Measurements from ENCODE around the gene FLRT2.

Gene FLRT2

GRCh38 chr14:85596562-85596961 is 66.6 kb downstream of the FLRT2 start:
- no peak for DNase-seq (ENCODE audit: low spot score)

GRCh38 chr14:85597701-85598100 is 67.8 kb downstream of the FLRT2 start:
- no peak for DNase-seq (ENCODE audit: low spot score)

GRCh38 chr14:85599939-85600338 is 70.0 kb downstream of the FLRT2 start:
- DNase-seq (ENCODE audit: low spot score), result no peak

GRCh38 chr14:85601246-85601645 is 71.3 kb downstream of the FLRT2 start:
- DNase-seq (ENCODE audit: low spot score), result no peak

GRCh38 chr14:85601690-85602089 is 71.7 kb downstream of the FLRT2 start:
- no peak for DNase-seq (ENCODE audit: low spot score)

- DNase-seq (ENCODE audit: low spot score), result no peak
These were observed 72.4 kb downstream of the FLRT2 start for GRCh38 chr14:85602345-85602744.

- DNase-seq (ENCODE audit: low spot score), result no peak
These were observed 74.1 kb downstream of the FLRT2 start for GRCh38 chr14:85604021-85604420.

GRCh38 chr14:85604714-85605113 is 74.8 kb downstream of the FLRT2 start:
- no peak for DNase-seq (ENCODE audit: low spot score)

GRCh38 chr14:85607651-85608081 is 77.7 kb downstream of the FLRT2 start:
- DNase-seq (ENCODE audit: low spot score), result no peak

- no peak for DNase-seq (ENCODE audit: low spot score)
These were observed 83.6 kb downstream of the FLRT2 start for GRCh38 chr14:85613496-85613895.

GRCh38 chr14:85616386-85616885 is 86.5 kb downstream of the FLRT2 start:
- no peak for DNase-seq (ENCODE audit: low spot score)

- no peak for DNase-seq (ENCODE audit: low spot score)
These were observed 86.9 kb downstream of the FLRT2 start for GRCh38 chr14:85616886-85617285.

- DNase-seq (ENCODE audit: low spot score), result no peak
These were observed 87.8 kb downstream of the FLRT2 start for GRCh38 chr14:85617791-85618190.

- DNase-seq (ENCODE audit: low spot score), result no peak
These were observed 88.4 kb downstream of the FLRT2 start for GRCh38 chr14:85618390-85618789.

GRCh38 chr14:85618978-85619377 is 89.0 kb downstream of the FLRT2 start:
- DNase-seq (ENCODE audit: low spot score), result no peak

- DNase-seq (ENCODE audit: low spot score), result no peak
These were observed 89.9 kb downstream of the FLRT2 start for GRCh38 chr14:85619851-85620250.

GRCh38 chr14:85620947-85621346 is 91.0 kb downstream of the FLRT2 start:
- no peak for DNase-seq (ENCODE audit: low spot score)

GRCh38 chr14:85622106-85622505 is 92.2 kb downstream of the FLRT2 start:
- no peak for DNase-seq (ENCODE audit: low spot score)

GRCh38 chr14:85622986-85623685 is 93.2 kb downstream of the FLRT2 start:
- no peak for DNase-seq (ENCODE audit: low spot score)

GRCh38 chr14:85625925-85626585 is 96.1 kb downstream of the FLRT2 start:
- no peak for DNase-seq (ENCODE audit: low spot score)

GRCh38 chr14:85634205-85634604 is 104.3 kb downstream of the FLRT2 start:
- DNase-seq (ENCODE audit: low spot score), result no peak

- DNase-seq (ENCODE audit: low spot score), result no peak
These were observed 114.3 kb downstream of the FLRT2 start for GRCh38 chr14:85644211-85644610.

GRCh38 chr14:85653029-85653428 is 123.1 kb downstream of the FLRT2 start:
- DNase-seq (ENCODE audit: low spot score), result no peak
